ENCODE measurements around the gene OGFOD1.

OGFOD1 gene

DNA sequence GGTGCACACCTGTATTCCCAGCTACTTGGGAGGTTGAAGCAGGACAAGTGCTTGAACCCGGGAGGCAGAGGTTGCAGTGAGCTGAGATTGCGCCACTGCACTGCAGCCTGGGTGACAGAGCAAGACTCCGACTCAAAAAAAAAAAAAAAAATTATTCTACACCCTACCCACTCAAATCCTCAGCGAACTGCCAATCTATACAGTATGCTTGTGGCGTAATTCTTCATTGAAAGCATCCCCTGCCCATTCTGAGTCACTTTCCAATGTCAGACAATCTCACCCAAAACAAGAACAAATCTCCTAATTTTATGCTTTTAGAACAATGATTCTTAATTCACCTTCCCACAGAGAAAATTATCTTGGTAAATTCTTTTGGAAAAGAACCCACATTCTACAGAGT is 38.0 kb upstream of the OGFOD1 start:
- TF ChIP-seq, protein P1, sequence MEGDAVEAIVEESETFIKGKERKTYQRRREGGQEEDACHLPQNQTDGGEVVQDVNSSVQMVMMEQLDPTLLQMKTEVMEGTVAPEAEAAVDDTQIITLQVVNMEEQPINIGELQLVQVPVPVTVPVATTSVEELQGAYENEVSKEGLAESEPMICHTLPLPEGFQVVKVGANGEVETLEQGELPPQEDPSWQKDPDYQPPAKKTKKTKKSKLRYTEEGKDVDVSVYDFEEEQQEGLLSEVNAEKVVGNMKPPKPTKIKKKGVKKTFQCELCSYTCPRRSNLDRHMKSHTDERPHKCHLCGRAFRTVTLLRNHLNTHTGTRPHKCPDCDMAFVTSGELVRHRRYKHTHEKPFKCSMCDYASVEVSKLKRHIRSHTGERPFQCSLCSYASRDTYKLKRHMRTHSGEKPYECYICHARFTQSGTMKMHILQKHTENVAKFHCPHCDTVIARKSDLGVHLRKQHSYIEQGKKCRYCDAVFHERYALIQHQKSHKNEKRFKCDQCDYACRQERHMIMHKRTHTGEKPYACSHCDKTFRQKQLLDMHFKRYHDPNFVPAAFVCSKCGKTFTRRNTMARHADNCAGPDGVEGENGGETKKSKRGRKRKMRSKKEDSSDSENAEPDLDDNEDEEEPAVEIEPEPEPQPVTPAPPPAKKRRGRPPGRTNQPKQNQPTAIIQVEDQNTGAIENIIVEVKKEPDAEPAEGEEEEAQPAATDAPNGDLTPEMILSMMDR (IDR thresholded peaks at IDR 0.05; ENCODE audit: borderline replicate concordance, control extremely low read depth, extremely low read depth, insufficient read depth, missing control alignments): no peak
- DNase-seq (ENCODE audit: low spot score): no peak
- in situ Hi-C loops (cut with MboI; ENCODE audit: low sequenced_read_pairs, unreplicated experiment): no loop called here

DNA sequence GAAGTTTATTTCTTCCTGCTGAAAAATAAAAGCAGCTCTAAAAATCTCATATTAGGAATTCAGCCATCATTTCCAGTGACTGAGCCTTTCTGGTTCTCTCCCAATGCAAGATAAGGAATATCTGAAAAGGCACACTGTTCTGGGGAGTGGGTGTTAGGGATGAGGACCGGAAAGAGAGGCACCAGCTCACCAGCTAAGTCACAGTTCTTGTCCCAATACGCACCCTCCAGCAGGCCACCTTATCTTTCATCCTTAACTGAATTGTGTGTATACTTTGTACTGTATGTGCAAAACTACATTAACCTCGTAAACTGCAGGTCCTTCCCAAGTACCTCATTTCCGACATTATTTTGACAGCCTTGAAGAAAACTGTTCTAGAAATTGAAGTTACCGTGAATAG is 37.0 kb upstream of the OGFOD1 start:
- TF ChIP-seq, protein P1 (IDR thresholded peaks at IDR 0.05; ENCODE audit: borderline replicate concordance, control extremely low read depth, extremely low read depth, insufficient read depth, missing control alignments): no peak
- in situ Hi-C loops (cut with MboI; ENCODE audit: low sequenced_read_pairs, unreplicated experiment): no loop called here
- DNase-seq (ENCODE audit: low spot score): no peak

DNA sequence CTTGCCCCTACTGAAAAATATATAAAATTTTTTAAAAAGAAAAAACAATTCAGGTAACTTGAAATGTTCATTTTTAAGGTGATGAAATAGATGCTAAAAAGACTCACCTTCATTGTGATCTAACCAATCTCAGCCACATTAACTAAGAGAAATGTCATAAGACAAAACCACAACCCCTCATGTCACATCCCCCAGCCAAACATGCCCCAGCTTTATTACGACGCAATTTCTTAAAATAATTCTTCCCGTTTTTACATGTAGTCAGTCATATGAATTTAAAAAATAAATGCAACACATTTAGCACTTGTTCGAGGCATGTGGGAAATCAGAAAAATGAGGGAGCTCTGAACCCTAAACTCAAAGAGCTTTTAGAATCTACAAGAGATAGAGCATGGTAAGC is 35.5 kb upstream of the OGFOD1 start:
- no peak for DNase-seq (ENCODE audit: low spot score)
- TF ChIP-seq, protein P1 (IDR thresholded peaks at IDR 0.05; ENCODE audit: borderline replicate concordance, control extremely low read depth, extremely low read depth, insufficient read depth, missing control alignments): no peak
- in situ Hi-C loops (cut with MboI; ENCODE audit: low sequenced_read_pairs, unreplicated experiment): no loop called here

DNA sequence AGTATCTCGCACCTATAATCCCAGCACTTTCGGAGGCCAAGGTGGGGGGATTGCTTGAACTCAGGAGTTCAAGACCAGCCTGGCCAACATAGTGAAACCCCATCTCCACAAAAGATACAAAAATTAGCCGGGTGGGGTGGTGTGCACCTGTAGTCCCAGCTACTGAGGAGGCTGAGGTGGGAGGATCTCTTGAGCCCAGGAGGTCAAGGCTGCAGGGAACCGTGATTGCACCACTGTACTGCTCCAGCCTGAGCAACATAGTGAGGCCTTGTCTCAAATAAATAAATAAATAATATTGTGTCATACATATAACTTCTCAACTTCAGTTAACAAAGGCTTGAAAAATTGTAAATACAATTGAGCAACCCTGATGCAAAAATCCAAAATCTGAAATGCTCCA is 34.2 kb upstream of the OGFOD1 start:
- DNase-seq (ENCODE audit: low spot score): no peak
- TF ChIP-seq, protein P1 (IDR thresholded peaks at IDR 0.05; ENCODE audit: borderline replicate concordance, control extremely low read depth, extremely low read depth, insufficient read depth, missing control alignments): no peak
- in situ Hi-C loops (cut with MboI; ENCODE audit: low sequenced_read_pairs, unreplicated experiment): no loop called here

DNA sequence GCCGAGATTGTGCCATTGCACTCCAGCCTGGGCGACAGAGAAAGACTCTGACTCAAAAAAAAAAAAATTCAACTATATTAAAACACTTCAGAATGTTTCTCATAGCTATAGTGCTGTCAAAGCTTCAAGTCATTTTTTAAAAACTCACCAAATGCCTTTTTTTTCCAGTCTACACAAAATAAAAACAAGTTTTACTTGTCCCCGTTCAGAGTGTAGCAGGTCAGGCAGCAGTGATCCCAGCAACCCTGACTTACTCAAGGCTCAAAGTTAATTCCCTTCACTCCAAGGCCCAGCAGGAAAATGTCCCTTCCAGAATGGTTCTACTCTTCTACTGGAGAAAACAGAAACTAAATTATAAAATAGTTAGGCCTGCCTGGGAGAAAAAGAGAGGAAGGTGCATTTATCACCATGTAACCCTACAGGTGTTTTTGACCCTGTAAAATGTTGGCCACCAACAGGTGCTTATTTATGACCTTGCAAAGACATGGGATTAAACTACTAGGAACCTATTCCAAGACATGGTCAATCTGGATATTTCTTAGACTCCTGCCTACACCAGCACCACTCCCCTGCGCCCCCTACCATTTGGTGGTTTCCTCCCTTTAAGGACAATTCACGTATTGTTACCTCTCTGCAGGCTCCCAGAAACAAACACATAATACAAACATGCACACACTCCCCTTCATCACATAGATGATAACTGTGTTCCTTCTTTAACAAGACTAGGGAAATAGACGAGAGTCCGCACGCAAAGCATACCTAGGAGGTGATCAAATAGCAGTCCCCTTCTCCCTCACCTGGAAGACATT is 31.4 kb upstream of the OGFOD1 start:
- in situ Hi-C loops (cut with MboI; ENCODE audit: low sequenced_read_pairs, unreplicated experiment): no loop called here
- TF ChIP-seq, protein P1 (IDR thresholded peaks at IDR 0.05; ENCODE audit: borderline replicate concordance, control extremely low read depth, extremely low read depth, insufficient read depth, missing control alignments): no peak
- DNase-seq (ENCODE audit: low spot score): no peak

DNA sequence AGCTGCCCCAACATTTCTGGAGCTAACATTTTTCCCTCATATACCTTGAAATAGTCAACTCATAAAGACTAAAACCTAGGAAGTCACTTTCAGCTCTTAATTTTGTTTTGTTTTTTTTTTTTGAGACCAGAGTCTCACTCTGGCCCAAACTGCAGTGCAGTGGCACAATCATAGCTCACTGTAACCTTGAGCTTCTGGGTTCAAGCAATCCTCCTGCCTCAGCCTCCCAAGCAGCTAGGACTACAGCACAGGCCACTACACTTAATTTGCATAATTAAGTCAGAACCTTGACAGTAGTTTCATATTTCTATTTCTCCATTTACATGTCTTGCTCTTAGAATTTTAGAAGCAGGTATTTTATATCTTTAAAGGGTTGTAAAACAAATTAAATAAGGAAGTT is 30.7 kb upstream of the OGFOD1 start:
- no peak for DNase-seq (ENCODE audit: low spot score)
- TF ChIP-seq, protein P1 (IDR thresholded peaks at IDR 0.05; ENCODE audit: borderline replicate concordance, control extremely low read depth, extremely low read depth, insufficient read depth, missing control alignments): no peak
- in situ Hi-C loops (cut with MboI; ENCODE audit: low sequenced_read_pairs, unreplicated experiment): no loop called here
